ENCODE data around the gene STARD7.
A peak's percentile ranks its signal among the peaks of the same experiment; 100 is the strongest.
"Not testable (repeated sequence)": the region's sequence is repeated elsewhere in the genome, so short reads cannot be mapped to it uniquely, and the experiment has no call there.

The STARD7 gene

GRCh38 chr2:96233436-96233835 lies 24.8 kb upstream of the STARD7 start:
- Histone ChIP-seq H3K36me3 (replicated peaks; ENCODE audit: insufficient read depth, low read length) (no peaks in the 10 kb centered on the region), H2AFZ (ENCODE audit: low read length) (no peak overlapping the region), H3K27ac (ENCODE audit: low read length) (peak overlapping the region; percentile 35; the same call in 1 of the 2 replicates), H3K27me3 (replicated peaks; ENCODE audit: insufficient read depth, low read length) (no peaks in the 10 kb centered on the region), H3K4me1 (ENCODE audit: low read length) (peaks cover 12% of the 10 kb centered on the region), H3K79me2 (ENCODE audit: low read length) (no peaks in the 10 kb centered on the region), H3K4me3 (ENCODE audit: low read length) (no peak overlapping the region), H3K9me2 (replicated peaks; ENCODE audit: insufficient read depth, low read length) (no peaks in the 10 kb centered on the region), H3K4me2 (ENCODE audit: low read depth, low read length) (peak overlapping the region; percentile 22; the same call in 1 of the 2 replicates), H3F3A (ENCODE audit: insufficient read depth, low read length) (peaks cover 8% of the 10 kb centered on the region; the same call in 1 of the 2 replicates), H3K9ac (ENCODE audit: low read length) (no peak overlapping the region), H3K9me3 (replicated peaks; ENCODE audit: insufficient read depth, low read length) (no peaks in the 10 kb centered on the region), H4K20me1 (ENCODE audit: insufficient read depth, low read length) (no peaks in the 10 kb centered on the region)
- no peak for DNase-seq
- TF ChIP-seq CTCF (IDR thresholded peaks at IDR 0.05; ENCODE audit: low read length) (no peak), EZH2 (optimal IDR thresholded peaks at IDR 0.05; ENCODE audit: low read depth, low read length) (no peak)

- H3K27me3 ChIP-seq (replicated peaks; ENCODE audit: insufficient read depth, low read length): no peaks in the 10 kb centered on the region
- no peaks in the 10 kb centered on the region for H4K20me1 ChIP-seq (ENCODE audit: insufficient read depth, low read length)
- H3K27ac ChIP-seq (ENCODE audit: low read length): no peak overlapping the region
- H3K9me3 ChIP-seq (replicated peaks; ENCODE audit: insufficient read depth, low read length): no peaks in the 10 kb centered on the region
- no peak for DNase-seq
- no peaks in the 10 kb centered on the region for H3K36me3 ChIP-seq (replicated peaks; ENCODE audit: insufficient read depth, low read length)
- peaks cover 8% of the 10 kb centered on the region; the same call in 1 of the 2 replicates for H3F3A ChIP-seq (ENCODE audit: insufficient read depth, low read length)
- no peak overlapping the region for H3K9ac ChIP-seq (ENCODE audit: low read length)
- H3K9me2 ChIP-seq (replicated peaks; ENCODE audit: insufficient read depth, low read length): no peaks in the 10 kb centered on the region
- H3K4me1 ChIP-seq (ENCODE audit: low read length): peaks cover 12% of the 10 kb centered on the region
- peaks cover 7% of the 10 kb centered on the region for H3K79me2 ChIP-seq (ENCODE audit: low read length)
- H3K4me3 ChIP-seq (ENCODE audit: low read length): no peak overlapping the region
- TF ChIP-seq EZH2phosphoT487 (IDR thresholded peaks at IDR 0.05; ENCODE audit: low read length): no peak
- TF ChIP-seq EZH2 (optimal IDR thresholded peaks at IDR 0.05; ENCODE audit: low read depth, low read length): no peak
- TF ChIP-seq CTCF (IDR thresholded peaks at IDR 0.05; ENCODE audit: low read length): no peak
- H3K4me2 ChIP-seq (ENCODE audit: low read depth, low read length): no peak overlapping the region
- no peak overlapping the region for H2AFZ ChIP-seq (ENCODE audit: low read length)
These were observed 22.7 kb upstream of the STARD7 start for GRCh38 chr2:96231316-96231715.

- H4K20me1 ChIP-seq (ENCODE audit: insufficient read depth, low read length): no peaks in the 10 kb centered on the region
- no peaks in the 10 kb centered on the region for H3K9me2 ChIP-seq (replicated peaks; ENCODE audit: insufficient read depth, low read length)
- peaks cover 7% of the 10 kb centered on the region for H3K79me2 ChIP-seq (ENCODE audit: low read length)
- H3K4me1 ChIP-seq (ENCODE audit: low read length): peaks cover 14% of the 10 kb centered on the region
- DNase-seq: peak; percentile 70
- H3K36me3 ChIP-seq (replicated peaks; ENCODE audit: insufficient read depth, low read length): no peaks in the 10 kb centered on the region
- H3K27me3 ChIP-seq (replicated peaks; ENCODE audit: insufficient read depth, low read length): no peaks in the 10 kb centered on the region
- H3K4me3 ChIP-seq (ENCODE audit: low read length): peak overlapping the region; percentile 22; the same call in 1 of the 2 replicates
- no peaks in the 10 kb centered on the region for H3K9me3 ChIP-seq (replicated peaks; ENCODE audit: insufficient read depth, low read length)
- peak overlapping the region; percentile 59 for H3K9ac ChIP-seq (ENCODE audit: low read length)
- peak overlapping the region; percentile 68 for H3K4me2 ChIP-seq (ENCODE audit: low read depth, low read length)
- TF ChIP-seq CTCF (IDR thresholded peaks at IDR 0.05; ENCODE audit: low read length) (no peak), EZH2 (optimal IDR thresholded peaks at IDR 0.05; ENCODE audit: low read depth, low read length) (no peak), EZH2phosphoT487 (IDR thresholded peaks at IDR 0.05; ENCODE audit: low read length) (no peak)
- H2AFZ ChIP-seq (ENCODE audit: low read length): peak overlapping the region; percentile 52
- H3K27ac ChIP-seq (ENCODE audit: low read length): peak overlapping the region; percentile 91
- peaks cover 16% of the 10 kb centered on the region for H3F3A ChIP-seq (ENCODE audit: insufficient read depth, low read length)
These were observed 16.4 kb upstream of the STARD7 start for GRCh38 chr2:96225016-96225533.

- H2AFZ ChIP-seq (ENCODE audit: low read length); H3K4me3 ChIP-seq (ENCODE audit: low read length); H3K27me3 ChIP-seq (replicated peaks; ENCODE audit: insufficient read depth, low read length); H3K27ac ChIP-seq (ENCODE audit: low read length); H3K9ac ChIP-seq (ENCODE audit: low read length); DNase-seq; H3K36me3 ChIP-seq (replicated peaks; ENCODE audit: insufficient read depth, low read length); H3K79me2 ChIP-seq (ENCODE audit: low read length); H3K4me2 ChIP-seq (ENCODE audit: low read depth, low read length); H3K9me3 ChIP-seq (replicated peaks; ENCODE audit: insufficient read depth, low read length); H3K9me2 ChIP-seq (replicated peaks; ENCODE audit: insufficient read depth, low read length); H4K20me1 ChIP-seq (ENCODE audit: insufficient read depth, low read length): not testable (repeated sequence)
- Histone ChIP-seq H3F3A (ENCODE audit: insufficient read depth, low read length) (peaks cover 16% of the 10 kb centered on the region), H3K4me1 (ENCODE audit: low read length) (peaks cover 14% of the 10 kb centered on the region)
These were observed 12.5 kb upstream of the STARD7 start for GRCh38 chr2:96221106-96221505.

GRCh38 chr2:96219959-96220358 lies 11.3 kb upstream of the STARD7 start:
- not testable (repeated sequence) for H3K36me3 ChIP-seq (replicated peaks; ENCODE audit: insufficient read depth, low read length); H3K4me2 ChIP-seq (ENCODE audit: low read depth, low read length); H3F3A ChIP-seq (ENCODE audit: insufficient read depth, low read length); H3K9me3 ChIP-seq (replicated peaks; ENCODE audit: insufficient read depth, low read length); H2AFZ ChIP-seq (ENCODE audit: low read length); H3K27ac ChIP-seq (ENCODE audit: low read length); H3K4me3 ChIP-seq (ENCODE audit: low read length); H3K4me1 ChIP-seq (ENCODE audit: low read length); H4K20me1 ChIP-seq (ENCODE audit: insufficient read depth, low read length); H3K9ac ChIP-seq (ENCODE audit: low read length); H3K27me3 ChIP-seq (replicated peaks; ENCODE audit: insufficient read depth, low read length); H3K79me2 ChIP-seq (ENCODE audit: low read length); DNase-seq; H3K9me2 ChIP-seq (replicated peaks; ENCODE audit: insufficient read depth, low read length)

Data from MM.1S (cell line).